ENCODE data around the gene CYTH4.
"Not testable (repeated sequence)": the region's sequence is repeated elsewhere in the genome, so short reads cannot be mapped to it uniquely, and the experiment has no call there.

GRCh38 chr22:37328538-37329237 lies 46.4 kb downstream of the CYTH4 start:
- TF ChIP-seq POLR2AphosphoS5 (IDR thresholded peaks at IDR 0.05; ENCODE audit: low read depth, low read length); POLR2A (IDR thresholded peaks at IDR 0.05; ENCODE audit: borderline replicate concordance, extremely low read depth, insufficient read depth, insufficient read length); YY1 (IDR thresholded peaks at IDR 0.05; ENCODE audit: extremely low read depth, insufficient replicate concordance, low read depth, low read length); EZH2 (IDR thresholded peaks at IDR 0.05); EZH2phosphoT487 (IDR thresholded peaks at IDR 0.05; ENCODE audit: borderline replicate concordance); CEBPB (IDR thresholded peaks at IDR 0.05; ENCODE audit: low read depth): not testable (repeated sequence)
- TF ChIP-seq, protein P1, sequence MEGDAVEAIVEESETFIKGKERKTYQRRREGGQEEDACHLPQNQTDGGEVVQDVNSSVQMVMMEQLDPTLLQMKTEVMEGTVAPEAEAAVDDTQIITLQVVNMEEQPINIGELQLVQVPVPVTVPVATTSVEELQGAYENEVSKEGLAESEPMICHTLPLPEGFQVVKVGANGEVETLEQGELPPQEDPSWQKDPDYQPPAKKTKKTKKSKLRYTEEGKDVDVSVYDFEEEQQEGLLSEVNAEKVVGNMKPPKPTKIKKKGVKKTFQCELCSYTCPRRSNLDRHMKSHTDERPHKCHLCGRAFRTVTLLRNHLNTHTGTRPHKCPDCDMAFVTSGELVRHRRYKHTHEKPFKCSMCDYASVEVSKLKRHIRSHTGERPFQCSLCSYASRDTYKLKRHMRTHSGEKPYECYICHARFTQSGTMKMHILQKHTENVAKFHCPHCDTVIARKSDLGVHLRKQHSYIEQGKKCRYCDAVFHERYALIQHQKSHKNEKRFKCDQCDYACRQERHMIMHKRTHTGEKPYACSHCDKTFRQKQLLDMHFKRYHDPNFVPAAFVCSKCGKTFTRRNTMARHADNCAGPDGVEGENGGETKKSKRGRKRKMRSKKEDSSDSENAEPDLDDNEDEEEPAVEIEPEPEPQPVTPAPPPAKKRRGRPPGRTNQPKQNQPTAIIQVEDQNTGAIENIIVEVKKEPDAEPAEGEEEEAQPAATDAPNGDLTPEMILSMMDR (IDR thresholded peaks at IDR 0.05 in 2 of 3, conservative IDR thresholded peaks at IDR 0.05 in 1 of 3; ENCODE audit: borderline replicate concordance in 1 of 3, insufficient read depth in 1 of 3, low read depth in 2 of 3, low read length in 2 of 3), result peak in 1 of 3 experiments; percentile 50; a peak in 2 of 6 replicates
- TF ChIP-seq, protein P2, sequence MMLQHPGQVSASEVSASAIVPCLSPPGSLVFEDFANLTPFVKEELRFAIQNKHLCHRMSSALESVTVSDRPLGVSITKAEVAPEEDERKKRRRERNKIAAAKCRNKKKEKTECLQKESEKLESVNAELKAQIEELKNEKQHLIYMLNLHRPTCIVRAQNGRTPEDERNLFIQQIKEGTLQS (IDR thresholded peaks at IDR 0.05), result not testable (repeated sequence)

All from HCT116 (cell line).